HG03520 (cell line): ENCODE measurements around the gene PEX14.

Source experiments
- ATAC-seq: cut with Tn5 transposase; IDR thresholded peaks from one replicate; pipeline ENCODE4 v1.9.1; 2021; ENCODE audit warnings: mild to moderate bottlenecking, moderate library complexity; ENCODE audit not compliant: unreplicated experiment

The PEX14 gene

DNA sequence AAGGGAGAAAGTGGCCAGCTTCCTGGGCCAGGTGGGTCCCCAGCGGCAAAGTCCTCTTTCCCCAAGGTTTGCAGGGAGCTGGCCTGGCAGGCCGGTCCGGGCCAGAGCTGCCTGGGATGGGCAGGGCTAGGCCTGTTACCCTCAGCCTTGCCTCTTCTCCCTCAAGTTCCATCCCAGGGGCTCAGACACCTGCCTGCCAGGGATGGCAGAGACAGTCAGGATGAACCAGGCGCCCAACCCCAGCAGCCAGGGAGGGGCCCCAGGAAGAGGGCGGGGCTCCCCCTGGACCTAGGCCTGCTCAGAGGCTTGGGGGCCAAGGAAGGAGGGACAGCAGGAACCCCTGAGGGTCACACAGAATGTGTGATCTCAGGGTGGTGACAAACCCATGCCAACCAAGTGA is 201.1 kb downstream of the PEX14 start:
- no peak for ATAC-seq

DNA sequence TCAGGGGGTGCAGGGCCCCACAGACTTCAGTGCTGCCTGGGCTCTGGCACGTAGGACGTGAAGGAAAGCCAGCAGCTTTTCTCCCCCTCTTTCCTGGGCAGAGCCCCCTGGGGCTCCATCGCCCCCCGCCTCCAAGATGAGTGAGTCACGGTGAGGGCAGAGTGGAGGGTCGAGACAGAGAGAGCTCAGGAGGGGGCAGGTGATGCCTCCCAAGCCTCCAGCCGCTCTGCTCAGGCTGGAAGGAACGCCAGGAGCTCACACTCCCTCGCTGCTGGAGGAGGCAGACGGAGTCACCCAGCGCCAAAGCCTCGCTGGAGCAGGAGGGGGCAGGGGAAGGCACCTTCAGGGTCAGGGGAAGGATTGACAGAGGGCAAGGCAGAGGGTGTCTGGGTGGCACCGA is 202.2 kb downstream of the PEX14 start:
- ATAC-seq, result no peak

DNA sequence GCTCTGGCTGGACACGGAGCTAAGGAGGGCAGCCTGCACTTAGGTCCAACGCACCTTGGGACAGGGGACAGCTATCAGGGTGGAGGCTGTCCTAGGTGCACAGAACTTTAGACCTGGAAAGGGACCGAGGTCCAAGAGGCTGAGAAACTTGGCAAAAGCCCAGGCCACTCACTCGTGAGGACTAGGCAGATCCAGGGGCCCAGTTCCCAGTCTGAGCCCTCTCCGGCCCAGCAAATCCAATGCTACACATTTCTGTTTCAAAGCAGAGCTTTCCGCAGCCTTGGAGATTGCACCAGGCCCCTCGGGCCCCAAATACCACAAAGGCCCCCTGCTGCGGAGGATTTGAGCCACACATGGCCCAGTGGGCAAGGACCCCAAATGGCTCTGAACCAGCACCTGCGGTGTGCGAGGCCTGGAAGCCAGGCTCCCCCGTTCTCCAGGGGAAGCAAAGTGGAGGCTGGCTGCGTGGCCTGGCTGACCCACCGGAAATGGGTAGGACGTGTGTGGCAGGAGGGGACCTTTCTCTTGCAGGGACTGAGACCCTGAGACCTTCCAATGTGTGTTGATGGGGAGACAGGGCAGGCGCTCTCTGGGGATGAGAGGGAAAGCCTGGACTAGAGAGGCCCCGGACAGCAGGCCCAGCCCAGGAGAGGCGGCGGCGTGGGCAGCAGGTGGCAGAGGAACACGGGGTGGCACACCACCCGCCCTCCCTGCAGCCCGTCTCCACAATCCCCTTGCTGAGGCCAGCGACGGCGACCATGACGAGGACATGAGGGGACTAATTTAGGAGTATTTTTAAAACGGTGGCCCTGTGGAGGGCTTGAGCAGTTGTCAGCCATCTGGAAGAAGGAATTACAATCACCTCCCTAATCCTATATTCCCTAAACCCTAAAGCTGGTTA is 203.0 kb downstream of the PEX14 start:
- no peak for ATAC-seq

DNA sequence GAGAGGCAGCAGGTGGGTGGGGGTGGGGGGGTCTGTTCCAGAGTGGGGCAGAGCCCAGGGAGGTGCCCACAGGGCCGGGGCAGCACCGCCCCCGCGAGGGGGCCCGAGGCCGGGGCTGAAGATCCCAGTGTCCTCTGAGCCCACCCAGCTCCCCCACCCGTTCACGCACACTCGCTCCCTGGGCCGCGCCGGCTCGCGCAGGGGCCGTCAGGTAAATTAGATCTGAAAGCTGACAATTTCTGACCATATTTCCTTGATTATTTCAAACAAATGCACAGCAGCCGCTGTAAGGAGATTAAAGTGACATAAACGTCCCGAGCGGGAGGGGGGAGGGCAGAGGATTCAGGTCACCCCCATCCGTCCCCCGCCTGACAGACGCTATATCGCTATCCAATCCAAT is 203.7 kb downstream of the PEX14 start:
- ATAC-seq, result no peak

DNA sequence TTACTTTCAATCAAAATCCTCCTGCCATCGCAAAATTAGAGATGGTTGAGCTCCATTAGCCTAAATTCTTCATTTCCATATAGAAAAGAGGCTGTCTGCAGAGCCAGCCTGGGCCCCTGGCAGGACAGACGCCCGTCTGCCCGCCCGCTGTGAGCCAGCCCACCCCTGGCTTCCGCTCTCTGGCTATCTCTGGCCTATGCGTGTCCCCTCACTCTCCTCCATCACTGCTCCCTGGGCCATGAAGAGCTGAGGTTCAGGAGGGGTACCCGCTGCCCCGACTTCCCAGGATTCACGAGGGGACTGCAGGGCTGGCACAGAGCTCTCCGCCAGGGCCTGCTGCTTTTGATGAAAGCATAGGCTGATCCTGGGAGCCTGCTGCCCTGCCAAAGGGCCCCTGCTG is 204.1 kb downstream of the PEX14 start:
- ATAC-seq, result no peak

DNA sequence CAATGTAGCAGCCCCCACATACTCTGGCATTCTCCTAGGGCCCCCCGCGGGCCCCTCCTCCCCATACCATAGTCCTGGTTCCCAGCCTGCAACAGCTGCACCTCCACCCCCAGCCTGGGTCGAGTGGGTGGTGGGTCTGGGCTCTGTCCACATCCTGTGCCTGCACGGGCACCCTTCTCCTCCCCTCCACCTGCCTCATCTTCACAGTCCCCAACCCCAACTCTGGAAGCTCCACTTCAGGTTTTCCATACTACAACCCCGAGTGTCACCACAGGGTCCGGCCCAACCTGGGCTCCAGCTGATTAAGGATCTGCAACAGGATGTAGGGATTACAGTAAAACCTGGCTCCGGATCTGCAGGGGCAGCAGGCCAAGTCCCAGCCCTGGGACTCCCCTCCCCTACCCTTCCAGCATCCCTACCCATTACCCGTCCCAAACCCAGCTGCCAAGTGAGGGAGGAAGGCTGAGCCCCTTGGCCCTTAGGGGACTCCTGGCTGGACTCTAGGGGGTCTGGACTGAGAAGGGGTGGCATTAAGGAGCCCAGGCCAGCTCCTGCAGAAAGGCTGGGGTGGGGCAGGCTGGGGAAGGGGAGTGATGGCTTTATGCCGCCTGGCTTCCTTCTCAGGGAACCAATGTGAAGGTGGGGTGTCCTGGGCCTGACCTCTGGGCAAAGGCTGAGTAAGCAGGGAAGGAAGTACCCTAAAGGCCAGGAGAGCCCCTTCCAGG is 204.9 kb downstream of the PEX14 start:
- no peak for ATAC-seq
